ENCODE data around the gene RASSF5. TPM values are rescaled to one million over a fixed set of nuclear protein-coding genes. Genes with fewer than 3 reads are reported as not detected.

RASSF5 gene
- total and polyA plus RNA-seq, 9 of the 15 experiments (the other 6 are each of a cell fraction or from before 2014, with no cell fraction given) = 6.1 to 41.0 (median 25.2) TPM

DNA sequence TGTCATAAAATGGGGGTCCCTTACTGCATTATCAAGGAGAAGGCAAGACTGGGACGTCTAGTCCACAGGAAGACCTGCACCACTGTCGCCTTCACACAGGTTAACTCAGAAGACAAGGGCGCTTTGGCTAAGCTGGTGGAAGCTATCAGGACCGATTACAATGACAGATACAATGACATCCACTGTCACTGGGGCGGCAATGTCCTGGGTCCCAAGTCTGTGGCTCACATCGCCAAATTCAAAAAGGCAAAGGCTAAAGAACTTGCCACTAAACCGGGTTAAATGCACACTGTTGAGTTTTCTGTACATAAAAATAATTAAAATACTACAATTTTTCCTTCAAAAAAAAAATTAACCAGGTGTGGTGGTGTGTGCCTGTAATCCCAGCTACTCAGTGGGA, 22.1 kb downstream of the RASSF5 start:
- Histone ChIP-seq H4K20me1 (replicated peaks; ENCODE audit: control insufficient read depth, insufficient read depth, low read length) (no peaks in the 10 kb centered on the region), H3K79me2 (ENCODE audit: control insufficient read depth, insufficient read depth, low read length) (no peaks in the 10 kb centered on the region), H3K27me3 (ENCODE audit: control insufficient read depth in 2 of 2, insufficient read depth in 2 of 2, low read length in 2 of 2) (peaks cover 3 to 7% of the 10 kb centered on the region in 2 experiments; a peak in 2 of 5 replicates), H3K9me3 (replicated peaks; ENCODE audit: control insufficient read depth, insufficient read depth, low read depth, low read length) (no peaks in the 10 kb centered on the region), H3K4me2 (ENCODE audit: insufficient read depth, low read length) (no peak overlapping the region), H3K4me1 (replicated peaks in 1 of 2; ENCODE audit: control insufficient read depth in 2 of 2, insufficient read depth in 2 of 2, low read length in 2 of 2) (no peaks in the 10 kb centered on the region; a peak in 1 of 5 replicates), H3K9ac (ENCODE audit: insufficient read depth in 1 of 2, low read depth in 2 of 2, low read length in 2 of 2) (no peak overlapping the region), H3K4me3 (no peak overlapping the region), H3K9me1 (ENCODE audit: control insufficient read depth, insufficient read depth, low read length) (no peaks in the 10 kb centered on the region), H2AFZ (ENCODE audit: low read depth, low read length) (no peak overlapping the region), H3K36me3 (ENCODE audit: control insufficient read depth, insufficient read depth, low read length) (no peaks in the 10 kb centered on the region), H3K27ac (ENCODE audit: extremely low read depth, low read depth, low read length) (no peak overlapping the region)
- ATAC-seq = no peak
- BruUV-seq (replicated peaks) = no TSS peak
- in situ Hi-C loops (cut with MboI) (no loop called here), intact Hi-C loops (cut with micrococcal nuclease) (no loop called here)
- FAIRE-seq = no peak
- no peak for DNase-seq (ENCODE audit: extremely low read depth in 1 of 4, low spot score in 3 of 4)
- ChIA-PET CTCF (ENCODE audit: low intra/inter-chr PET ratio) (no interaction called here), POLR2A (interaction anchor here (0.6 to 1.3 kb wide), 4 partner anchors 12 to 26 kb away, joined by 3 read pairs; no protein-coding TSS in a partner anchor)
- no peak for TF ChIP-seq ZC3H11A (IDR thresholded peaks at IDR 0.05; ENCODE audit: low read depth, low read length)
- 0 out of 2 replicates have a peak, but pooled peaks have one; percentile 21 for TF ChIP-seq CBX5 (IDR thresholded peaks at IDR 0.05; ENCODE audit: borderline replicate concordance, low read depth)
- no peak for TF ChIP-seq POLR2B (IDR thresholded peaks at IDR 0.05; ENCODE audit: low read depth, partially characterized antibody)
- 0 out of 3 replicates have a peak, but pooled peaks of 1 of the 2 experiments have one; percentile 34 for TF ChIP-seq CBX3 (IDR thresholded peaks at IDR 0.05; ENCODE audit: borderline replicate concordance in 1 of 2, low read length in 2 of 2)
- no peak for TF ChIP-seq POLR2H (tag; IDR thresholded peaks at IDR 0.05; ENCODE audit: low read depth)
- peak; percentile 88; the same call in 1 of the 2 replicates for TF ChIP-seq ZNF584 (CRISPR knock-in tag; IDR thresholded peaks at IDR 0.05; ENCODE audit: low read depth)
- WGBS (ENCODE audit: insufficient coverage, low coverage, missing lambda C conversion rate) = 19% methylated on average over 7 of the region's 7 CpGs

All from K562 (cell line).